HepG2 (cell line): ENCODE measurements around the gene SMARCB1. TPM values are rescaled to one million over a fixed set of nuclear protein-coding genes. Genes with fewer than 3 reads are reported as not detected.

Experiments
- ARNTL ChIP-seq: sonication (generic); formaldehyde crosslinking; IDR thresholded peaks from 2 replicates; pipeline ENCODE4 v1.4.0; 2020; ENCODE audit warnings: mild to moderate bottlenecking, missing genetic modification reagents
- EHMT2 ChIP-seq: fragments of 200-600 bp; sonication (generic); IDR thresholded peaks from 2 replicates; pipeline ENCODE4 v1.7.0; 2017; ENCODE audit warnings: antibody characterized with exemption, low read depth, low read length, borderline replicate concordance
- FOXP4 ChIP-seq: sonication (generic); formaldehyde crosslinking; IDR thresholded peaks from 2 replicates; pipeline ENCODE4 v1.4.0; 2020; ENCODE audit warnings: missing genetic modification reagents
- JUNB ChIP-seq: sonication (generic); formaldehyde crosslinking; IDR thresholded peaks from 2 replicates; pipeline ENCODE4 v1.8.0; 2022; ENCODE audit warnings: missing genetic modification reagents, mild to moderate bottlenecking, borderline replicate concordance
- KLF13 ChIP-seq: sonication (generic); formaldehyde crosslinking; IDR thresholded peaks from 2 replicates; pipeline ENCODE4 v1.4.0; 2020; ENCODE audit warnings: mild to moderate bottlenecking, missing genetic modification reagents
- PHF21A ChIP-seq: sonication (generic); formaldehyde crosslinking; IDR thresholded peaks from 2 replicates; pipeline ENCODE4 v1.5.0; 2020; ENCODE audit warnings: mild to moderate bottlenecking, missing genetic modification reagents
- PITX1 ChIP-seq: sonication (generic); formaldehyde crosslinking; IDR thresholded peaks from 2 replicates; pipeline ENCODE4 v1.5.1; 2020; ENCODE audit warnings: mild to moderate bottlenecking, missing genetic modification reagents
- POGK ChIP-seq: sonication (generic); formaldehyde crosslinking; conservative IDR thresholded peaks from 2 replicates; pipeline ENCODE4 v1.8.0; 2022; ENCODE audit warnings: mild to moderate bottlenecking, moderate library complexity, missing genetic modification reagents
- TBX3 ChIP-seq: fragments of 450-650 bp; IDR thresholded peaks from 2 replicates; pipeline ENCODE4 v1.6.1; 2017; ENCODE audit warnings: antibody characterized with exemption, mild to moderate bottlenecking, inconsistent platforms, borderline replicate concordance
- TOE1 ChIP-seq: sonication (generic); formaldehyde crosslinking; IDR thresholded peaks from 2 replicates; pipeline ENCODE4 v1.4.0; 2020; ENCODE audit warnings: mild to moderate bottlenecking, missing genetic modification reagents
- TOPORS ChIP-seq: sonication (generic); formaldehyde crosslinking; IDR thresholded peaks from 2 replicates; pipeline ENCODE4 v1.8.0; 2023; ENCODE audit warnings: mild to moderate bottlenecking, missing genetic modification reagents
- ZFP36 ChIP-seq: fragments of 150-350 bp; IDR thresholded peaks from 2 replicates; pipeline ENCODE4 v1.6.1; 2018; ENCODE audit warnings: borderline replicate concordance, low read length, low read depth; ENCODE audit not compliant: partially characterized antibody
- ZNF136 ChIP-seq: sonication (generic); formaldehyde crosslinking; IDR thresholded peaks from 2 replicates; pipeline ENCODE4 v1.8.1; 2022; ENCODE audit warnings: low read depth, mild to moderate bottlenecking, moderate library complexity, missing genetic modification reagents
- ZNF17 ChIP-seq: sonication (generic); formaldehyde crosslinking; IDR thresholded peaks from 2 replicates; pipeline ENCODE4 v1.5.0; 2020; ENCODE audit warnings: mild to moderate bottlenecking, missing genetic modification reagents
- ZNF281 ChIP-seq: sonication (generic); formaldehyde crosslinking; IDR thresholded peaks from 2 replicates; pipeline ENCODE4 v1.4.0; 2020; ENCODE audit warnings: missing genetic modification reagents, borderline replicate concordance
- ZNF3 ChIP-seq: IDR thresholded peaks from 2 replicates; pipeline ENCODE4 v1.7.0; 2017; ENCODE audit warnings: inconsistent platforms
- ZNF790 ChIP-seq: sonication (generic); formaldehyde crosslinking; IDR thresholded peaks from 2 replicates; pipeline ENCODE4 v1.8.0; 2022; ENCODE audit warnings: missing genetic modification reagents, mild to moderate bottlenecking, borderline replicate concordance
- ZNF883 ChIP-seq: sonication (generic); formaldehyde crosslinking; IDR thresholded peaks from 2 replicates; pipeline ENCODE4 v1.5.1; 2020; ENCODE audit warnings: mild to moderate bottlenecking, missing genetic modification reagents; ENCODE audit errors: not compliant biosample characterization
- ZSCAN21 ChIP-seq: sonication (generic); formaldehyde crosslinking; IDR thresholded peaks from 2 replicates; pipeline ENCODE4 v1.8.0; 2022; ENCODE audit warnings: mild to moderate bottlenecking, missing genetic modification reagents, moderate library complexity, borderline replicate concordance
- polyA plus RNA-seq, 8 experiments: library from polyadenylated mRNA; depleted of rRNA in 3 of 8; stranded (reverse) in 7 of 8; unstranded in 1 of 8; fragments of >200 nt; fragmentation: Illumina TruSeq in 4 of 8; extraction: Trizol in 4 of 8; gene quantifications; 2 replicates each; pipeline versions ENCODE4 v1.2.1 to v1.2.3, GENCODE V29; 2011 to 2016; ENCODE audit warnings: low read depth in 4 of 8, missing spikeins in 1 of 8, mixed read lengths in 1 of 8; ENCODE audit not compliant: insufficient read depth in 1 of 8
- total RNA-seq, 5 experiments: library from RNA; depleted of rRNA; stranded (reverse); fragments of >200 nt; fragmentation: Illumina TruSeq; extraction: Trizol; gene quantifications; 2 replicates each; pipeline ENCODE4 v1.2.3, GENCODE V29; 2016; ENCODE audit warnings: low read depth in 1 of 5
- TF ChIP-seq, protein P1 (sequence below): sonication (generic); formaldehyde crosslinking; IDR thresholded peaks from 2 replicates; pipeline ENCODE4 v1.5.0; 2020; ENCODE audit warnings: missing genetic modification reagents

Gene SMARCB1
- total and polyA plus RNA-seq, 2 of the 13 experiments (the other 11 are each of a cell fraction or from before 2014, with no cell fraction given) = 74.0 to 166 TPM

GRCh38 chr22:23774114-23774921 lies 12.4 kb upstream of the SMARCB1 start (continued):
- TF ChIP-seq PITX1 (CRISPR knock-in tag) (peak; percentile 94), ZNF3 (no peak), TOPORS (CRISPR knock-in tag) (peak; percentile 52; the same call in 1 of the 2 replicates), ZFP36 (no peak), ZNF136 (no peak), ZNF883 (CRISPR knock-in tag) (peak; percentile 32), ZNF281 (CRISPR knock-in tag) (peak; percentile 56; the same call in 1 of the 2 replicates), ZNF17 (CRISPR knock-in tag) (no peak), ZNF790 (CRISPR knock-in tag) (no peak), JUNB (CRISPR knock-in tag) (no peak), ARNTL (CRISPR knock-in tag) (peak; percentile 72), KLF13 (CRISPR knock-in tag) (no peak), EHMT2 (no peak), PHF21A (CRISPR knock-in tag) (peak; percentile 93), TBX3 (peak; percentile 69; the same call in 1 of the 2 replicates), POGK (CRISPR knock-in tag) (peak; percentile 77; the same call in 1 of the 2 replicates), TOE1 (CRISPR knock-in tag) (0 out of 2 replicates have a peak, but pooled peaks have one; percentile 61), ZSCAN21 (peak; percentile 89; the same call in 1 of the 2 replicates), FOXP4 (CRISPR knock-in tag) (peak; percentile 89)
- TF ChIP-seq, protein P1, sequence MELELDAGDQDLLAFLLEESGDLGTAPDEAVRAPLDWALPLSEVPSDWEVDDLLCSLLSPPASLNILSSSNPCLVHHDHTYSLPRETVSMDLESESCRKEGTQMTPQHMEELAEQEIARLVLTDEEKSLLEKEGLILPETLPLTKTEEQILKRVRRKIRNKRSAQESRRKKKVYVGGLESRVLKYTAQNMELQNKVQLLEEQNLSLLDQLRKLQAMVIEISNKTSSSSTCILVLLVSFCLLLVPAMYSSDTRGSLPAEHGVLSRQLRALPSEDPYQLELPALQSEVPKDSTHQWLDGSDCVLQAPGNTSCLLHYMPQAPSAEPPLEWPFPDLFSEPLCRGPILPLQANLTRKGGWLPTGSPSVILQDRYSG (CRISPR knock-in tag) = no peak
